H7 (cell line): Measurements from ENCODE around the gene MLXIP. TPM values are rescaled to one million over a fixed set of nuclear protein-coding genes. Genes with fewer than 3 reads are reported as not detected.
A peak's percentile ranks its signal among the peaks of the same experiment; 100 is the strongest.
"Not testable (repeated sequence)": the region's sequence is repeated elsewhere in the genome, so short reads cannot be mapped to it uniquely, and the experiment has no call there.

ENCODE experiments used
- DNase-seq: peaks from one replicate; pipeline ENCODE4 v3.0.0; 2012
- H3K27me3 ChIP-seq: 2 replicates; pipeline ENCODE4 v1.6.0; 2011; ENCODE audit warnings: mild to moderate bottlenecking, low read length; ENCODE audit not compliant: control insufficient read depth, insufficient read depth
- H3K36me3 ChIP-seq: replicated peaks from 2 replicates; pipeline ENCODE4 v1.5.1; 2011; ENCODE audit warnings: low read length; ENCODE audit not compliant: control insufficient read depth, insufficient read depth
- H3K4me3 ChIP-seq: 2 replicates; pipeline ENCODE4 v1.5.1; 2011; ENCODE audit warnings: low read depth, mild to moderate bottlenecking, control low read depth, low read length, moderate library complexity; ENCODE audit not compliant: insufficient read depth
- total RNA-seq: library from RNA; depleted of rRNA; stranded (reverse); fragments of >200 nt; shearing (Covaris generic); gene quantifications from 2 replicates; pipeline ENCODE4 v1.2.3, GENCODE V29; 2014

The MLXIP gene
- total RNA-seq, 1 experiment from 2014 or later = 49.8 TPM

DNA sequence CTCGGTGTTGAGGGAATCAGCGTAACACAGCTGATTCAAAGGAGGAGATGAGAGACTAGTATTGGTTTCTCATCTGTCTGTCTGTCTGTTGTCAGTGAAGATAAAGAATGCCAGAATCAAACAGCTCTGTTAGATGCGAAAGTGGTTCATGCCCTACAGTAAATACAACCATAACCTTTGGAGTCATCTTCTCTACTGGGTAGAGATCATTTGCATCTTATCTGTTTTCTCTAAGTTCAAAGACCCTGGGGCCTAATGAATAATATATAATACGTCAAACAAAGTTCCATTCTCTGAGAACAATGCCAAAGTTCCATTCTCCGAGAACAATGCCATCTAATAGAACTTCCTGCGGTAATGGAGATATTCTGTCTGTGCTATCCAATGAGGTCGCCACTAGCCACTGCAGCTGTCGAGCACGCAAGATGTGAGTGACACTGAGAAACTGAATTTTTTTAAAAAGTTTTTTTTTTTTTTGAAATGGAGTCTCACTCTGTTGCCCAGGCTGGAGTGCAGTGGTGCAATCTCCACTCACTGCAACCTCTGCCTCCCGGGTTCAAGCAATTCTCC, 88.9 kb downstream of the MLXIP start:
- H3K4me3 ChIP-seq = no peak overlapping the region
- no peaks in the 10 kb centered on the region for H3K36me3 ChIP-seq
- no peaks in the 10 kb centered on the region for H3K27me3 ChIP-seq
- DNase-seq = no peak

DNA sequence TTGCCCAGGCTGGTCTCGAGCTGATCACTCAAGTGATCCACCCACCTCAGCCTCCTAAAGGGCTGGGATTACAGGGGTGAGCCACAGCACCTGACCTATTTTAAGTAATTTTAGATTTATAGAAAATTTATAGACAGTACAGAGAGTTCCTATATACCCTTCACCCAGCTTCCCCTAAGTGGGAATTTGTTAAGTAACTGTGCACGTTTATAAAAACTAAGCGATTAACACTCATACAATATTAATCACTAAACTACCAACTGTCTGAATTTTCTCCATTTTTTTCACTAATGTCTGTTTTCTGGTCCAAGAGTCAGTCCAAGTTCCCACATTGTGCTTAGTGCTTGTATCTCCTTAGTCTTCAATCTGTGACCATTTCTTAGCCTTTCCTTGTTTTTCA, 89.9 kb downstream of the MLXIP start:
- H3K4me3 ChIP-seq = no peak overlapping the region
- no peaks in the 10 kb centered on the region for H3K27me3 ChIP-seq
- no peak for DNase-seq
- H3K36me3 ChIP-seq = no peaks in the 10 kb centered on the region

DNA sequence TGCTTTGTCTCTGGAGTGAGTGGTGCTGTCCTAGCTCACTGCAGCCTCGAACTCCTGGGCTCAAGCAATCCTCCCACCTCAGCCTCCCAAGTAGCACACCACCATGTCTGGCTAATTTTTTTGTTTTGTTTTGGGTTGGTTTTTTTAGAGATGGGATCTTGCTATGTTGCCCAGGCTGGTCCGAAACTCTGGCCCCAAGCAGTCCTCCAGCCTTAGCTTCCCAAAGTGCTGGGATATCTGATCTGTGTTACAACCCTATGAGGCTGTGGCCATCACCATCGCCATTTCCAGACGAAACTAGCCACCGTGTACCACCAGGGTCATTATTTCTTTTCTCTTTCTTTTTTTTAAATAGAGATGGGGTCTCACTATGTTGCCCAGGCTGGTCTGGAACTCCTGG, 92.8 kb downstream of the MLXIP start:
- Histone ChIP-seq H3K27me3 (no peaks in the 10 kb centered on the region), H3K4me3 (no peak overlapping the region), H3K36me3 (no peaks in the 10 kb centered on the region)
- DNase-seq = no peak

DNA sequence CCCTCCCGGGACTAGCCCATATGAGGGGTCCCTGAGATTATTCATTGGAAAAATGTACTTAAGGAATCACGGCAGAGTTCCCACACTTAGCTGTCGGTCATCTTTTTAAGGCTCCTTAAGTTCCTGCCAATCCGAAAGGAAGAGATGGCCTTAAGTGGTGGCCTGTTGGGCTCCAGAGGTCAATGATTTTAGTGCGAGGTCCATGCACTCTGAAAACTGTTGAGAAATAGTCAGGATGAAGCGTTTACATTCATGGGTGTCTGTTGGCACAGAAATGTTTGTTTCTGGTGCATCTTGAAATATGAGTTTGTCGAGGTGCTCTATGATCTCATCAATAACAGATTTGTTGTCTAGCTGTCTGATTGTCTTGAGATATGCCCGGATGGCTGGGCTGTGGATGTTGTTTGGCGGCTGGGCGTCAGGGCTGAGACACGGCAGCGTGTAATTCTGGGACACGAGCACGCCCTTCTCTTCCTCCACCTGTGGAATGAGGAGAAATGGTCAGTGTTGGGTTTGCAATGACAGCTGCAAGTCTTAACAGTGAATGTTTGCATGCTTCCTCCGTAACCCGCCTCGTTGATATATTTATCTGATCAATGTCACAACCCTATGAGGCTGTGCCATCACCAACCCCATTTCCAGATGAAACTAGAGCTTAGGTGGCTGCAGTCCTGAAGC, 93.8 kb downstream of the MLXIP start:
- Histone ChIP-seq H3K36me3 (no peaks in the 10 kb centered on the region), H3K27me3 (no peaks in the 10 kb centered on the region), H3K4me3 (no peak overlapping the region)
- DNase-seq = no peak

DNA sequence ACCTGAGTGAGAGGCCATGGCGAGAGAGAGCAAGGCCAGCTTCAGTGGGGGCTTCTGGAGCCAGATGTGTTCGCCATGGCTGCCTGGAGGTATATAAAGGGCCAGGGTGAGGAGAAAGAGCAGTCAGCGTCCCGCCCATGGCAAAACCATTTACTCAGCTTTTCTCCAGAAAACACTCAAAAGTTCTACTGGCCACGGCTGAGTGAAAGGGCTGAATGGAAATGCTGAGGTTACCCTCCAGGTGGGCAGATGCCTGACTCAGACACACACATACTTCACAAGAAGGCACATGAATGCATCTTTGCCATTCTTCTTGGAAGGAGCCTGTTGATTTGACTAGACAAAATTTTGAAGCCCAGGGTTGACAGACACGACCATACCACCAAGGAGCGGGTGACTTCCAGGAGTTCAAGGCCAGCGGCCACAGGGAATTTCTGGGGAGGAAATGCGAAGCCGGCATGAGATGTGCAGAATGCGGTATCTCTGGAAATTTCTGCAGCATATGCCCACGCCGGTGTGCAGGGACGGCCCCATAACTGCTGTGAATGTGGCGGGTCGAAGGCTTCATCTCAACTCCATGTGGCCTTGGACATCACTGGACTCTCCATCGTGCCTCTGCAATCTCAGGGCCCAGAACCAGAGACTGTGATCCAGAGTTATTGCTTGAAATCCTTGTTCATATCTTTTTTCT, 95.7 kb downstream of the MLXIP start, which contains the start of gene IL31:
Gene IL31, minus strand, starts transcription at position 67 of the 691 bp plus-strand sequence. Its CDS starts 49 bp downstream, at position 18.
- no peaks in the 10 kb centered on the region for H3K27me3 ChIP-seq

DNA sequence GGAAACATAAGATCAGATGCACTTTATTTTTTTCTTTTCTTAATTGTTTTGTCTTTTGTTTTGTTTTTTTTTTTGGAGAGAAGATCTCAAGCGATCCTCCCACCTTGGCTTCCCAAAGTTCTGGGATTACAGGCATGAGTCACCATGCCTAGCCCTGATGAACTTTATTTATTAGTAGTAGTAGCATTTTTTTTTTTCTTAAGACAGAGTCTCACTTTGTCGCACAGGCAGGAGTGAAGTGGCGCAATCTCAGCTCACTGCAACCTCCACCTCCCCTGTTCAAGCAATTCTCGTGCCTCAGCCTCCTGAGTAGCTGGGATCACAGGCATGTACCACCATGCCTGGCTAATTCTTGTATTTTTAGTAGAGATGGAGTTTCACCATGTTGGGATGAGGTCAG, 97.9 kb downstream of the MLXIP start:
- H3K4me3 ChIP-seq, DNase-seq, H3K36me3 ChIP-seq, H3K27me3 ChIP-seq: not testable (repeated sequence)

More for the DNA sequence above, 95.7 kb downstream of the MLXIP start, which contains the start of gene IL31:
- no peak for DNase-seq
- Histone ChIP-seq H3K36me3 (no peaks in the 10 kb centered on the region), H3K4me3 (no peak within 1 kb of the TSS)

DNA sequence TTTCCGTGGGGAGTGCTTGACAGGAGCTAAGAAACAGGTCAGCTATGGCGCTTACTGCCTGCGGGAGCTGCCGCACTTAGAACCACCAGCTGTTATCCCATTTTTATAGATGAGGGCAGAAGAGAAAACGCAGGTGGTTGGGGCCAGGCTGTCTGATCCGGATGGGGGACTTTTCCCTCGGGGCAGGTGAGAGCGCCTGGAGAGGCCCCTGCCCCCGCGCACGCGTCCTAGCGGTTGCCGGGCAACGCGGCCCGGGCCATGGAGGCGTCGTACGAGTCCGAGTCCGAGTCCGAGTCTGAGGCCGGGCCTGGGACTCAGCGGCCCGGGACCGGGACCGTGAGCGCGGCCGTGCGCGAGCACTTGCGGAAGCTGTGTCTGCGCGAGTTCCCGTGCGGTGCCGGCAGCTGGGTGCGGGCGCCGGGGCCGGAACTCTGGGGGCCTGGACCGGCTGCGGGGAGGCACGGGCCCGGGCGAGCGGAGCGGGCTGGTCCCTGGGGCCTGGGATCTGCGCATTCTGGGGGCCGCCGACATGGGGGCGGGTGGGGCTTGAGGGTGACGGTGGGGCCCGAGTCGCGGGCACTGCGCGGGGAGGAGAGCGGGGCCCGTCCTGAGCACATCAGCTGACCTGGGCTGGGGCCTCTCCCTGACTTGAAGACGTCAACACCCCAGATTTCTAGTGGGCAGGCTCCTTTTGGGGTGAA, 104.5 kb downstream of the MLXIP start, which contains the start of gene LRRC43:
Gene LRRC43, plus strand, starts transcription at position 237 of the 701 bp plus-strand sequence. Its CDS starts 22 bp downstream, at position 259.
- Histone ChIP-seq H3K36me3 (no peaks in the 10 kb centered on the region), H3K4me3 (peak within 1 kb of the TSS; percentile 62), H3K27me3 (peaks cover 11% of the 10 kb centered on the region)
- DNase-seq = peak; percentile 95

DNA sequence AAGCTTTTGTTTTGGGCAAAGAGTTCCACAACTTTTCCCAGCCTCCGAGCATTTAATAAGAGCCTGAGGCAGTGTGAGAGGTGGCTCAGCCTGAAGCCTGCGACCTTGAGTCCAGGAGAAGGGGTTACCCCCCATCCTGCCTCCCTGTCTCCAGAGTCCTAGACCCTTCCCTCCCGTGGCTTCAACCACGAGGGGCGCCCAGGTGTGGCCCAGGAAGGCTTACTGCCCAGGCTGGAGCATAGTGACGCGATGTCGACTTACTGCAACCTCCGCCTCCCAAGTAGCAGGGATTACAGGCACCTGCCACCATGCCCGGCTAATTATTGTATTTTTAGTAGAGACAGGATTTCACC, 105.0 kb downstream of the MLXIP start:
- H3K36me3 ChIP-seq = no peaks in the 10 kb centered on the region
- DNase-seq = peak; percentile 68
- peaks cover 11% of the 10 kb centered on the region for H3K27me3 ChIP-seq
- peak overlapping the region; percentile 62 for H3K4me3 ChIP-seq

DNA sequence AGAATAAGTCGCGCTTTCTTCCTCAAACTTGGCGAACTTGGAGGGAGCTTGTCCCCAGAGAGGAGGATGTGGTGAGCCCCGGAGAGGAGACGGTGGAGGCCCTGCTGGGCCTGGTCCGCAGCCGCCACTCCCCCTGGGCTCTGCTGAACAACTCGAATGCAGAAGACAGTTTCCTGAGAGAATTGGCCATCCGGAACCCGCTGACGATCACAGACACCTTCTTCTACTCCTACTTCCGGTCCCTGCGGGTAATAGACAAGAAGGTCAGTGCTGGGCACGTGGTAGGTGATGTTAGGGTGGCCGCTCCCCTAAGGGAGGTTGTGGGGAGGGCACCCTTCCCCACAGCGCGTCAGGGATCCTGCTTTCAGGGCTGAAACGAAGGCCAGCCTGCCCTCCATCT, 106.0 kb downstream of the MLXIP start:
- no peak for DNase-seq
- H3K27me3 ChIP-seq = peaks cover 11% of the 10 kb centered on the region
- no peak overlapping the region for H3K4me3 ChIP-seq
- H3K36me3 ChIP-seq = no peaks in the 10 kb centered on the region

DNA sequence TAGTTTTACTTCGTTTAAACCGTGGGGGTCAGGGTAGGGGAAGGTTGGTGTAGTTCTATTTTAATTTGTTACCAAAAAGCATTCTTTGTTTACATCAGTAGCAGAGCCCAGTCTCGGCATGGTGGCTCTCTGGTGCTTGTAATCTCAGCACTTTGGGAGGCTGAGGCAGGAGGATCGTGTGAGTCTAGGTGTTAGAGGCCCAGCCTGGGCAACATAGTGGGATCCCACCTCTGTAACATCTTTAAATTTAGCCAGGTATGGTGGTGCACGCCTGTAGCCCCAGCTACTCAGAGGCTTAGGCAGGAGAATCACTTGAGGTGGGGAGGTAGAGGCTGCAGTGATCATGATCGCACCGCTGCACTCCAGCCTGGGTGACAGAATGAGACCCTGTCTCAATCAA, 106.5 kb downstream of the MLXIP start:
- H3K27me3 ChIP-seq = peaks cover 11% of the 10 kb centered on the region
- DNase-seq = no peak
- no peaks in the 10 kb centered on the region for H3K36me3 ChIP-seq
- no peak overlapping the region for H3K4me3 ChIP-seq

DNA sequence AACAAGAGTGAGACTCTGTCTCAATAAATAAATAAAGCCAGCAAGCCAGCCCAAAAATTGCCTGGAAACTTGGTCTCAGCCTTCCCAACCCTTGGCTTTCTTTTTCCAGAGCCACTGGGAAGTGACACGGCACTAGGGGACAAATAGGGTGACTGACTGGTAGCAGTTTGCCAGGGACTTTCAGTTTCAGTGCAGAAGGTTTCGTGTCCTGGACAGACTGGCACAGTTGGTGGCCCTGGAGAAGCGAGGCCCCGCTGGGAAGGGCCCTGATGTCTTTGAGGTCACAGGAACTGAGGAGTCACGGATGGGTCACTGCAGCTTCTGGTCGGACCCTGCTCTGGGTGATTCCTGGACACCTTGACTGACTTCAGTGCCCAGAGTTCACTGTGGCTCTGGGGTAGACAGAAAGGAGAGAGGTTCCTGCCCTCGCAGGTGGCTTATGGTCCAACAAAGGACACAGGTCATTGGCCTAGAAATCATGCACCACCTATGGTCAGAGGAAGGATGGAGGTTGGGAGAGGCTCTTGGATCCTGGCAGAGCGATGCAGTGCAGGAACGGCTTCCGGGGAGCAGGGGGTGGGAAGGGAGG, 107.0 kb downstream of the MLXIP start:
- H3K36me3 ChIP-seq = no peaks in the 10 kb centered on the region
- no peak for DNase-seq
- no peak overlapping the region for H3K4me3 ChIP-seq
- H3K27me3 ChIP-seq = peaks cover 11% of the 10 kb centered on the region

DNA sequence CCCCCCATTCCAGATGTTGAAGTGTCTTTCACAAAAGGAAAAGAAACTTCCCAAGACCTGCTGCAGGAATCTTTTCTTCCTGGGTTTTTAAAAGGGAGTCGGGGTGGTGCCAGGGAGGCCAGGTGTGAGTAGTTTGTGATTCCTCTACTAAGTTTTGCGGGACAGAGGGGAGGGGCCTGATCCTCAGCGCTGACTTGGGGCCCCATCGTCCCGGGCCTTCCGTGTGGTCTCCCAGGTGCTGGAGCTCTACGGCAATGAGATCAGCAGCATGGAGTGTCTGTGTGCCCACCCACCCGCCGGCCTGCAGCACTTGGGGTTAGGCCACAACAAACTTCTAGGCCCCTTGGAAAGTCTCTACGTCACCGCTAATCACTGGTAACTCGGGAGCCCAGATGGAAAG, 108.9 kb downstream of the MLXIP start:
- no peak overlapping the region for H3K4me3 ChIP-seq
- H3K36me3 ChIP-seq = no peaks in the 10 kb centered on the region
- DNase-seq = peak; percentile 68
- peaks cover 11% of the 10 kb centered on the region for H3K27me3 ChIP-seq

DNA sequence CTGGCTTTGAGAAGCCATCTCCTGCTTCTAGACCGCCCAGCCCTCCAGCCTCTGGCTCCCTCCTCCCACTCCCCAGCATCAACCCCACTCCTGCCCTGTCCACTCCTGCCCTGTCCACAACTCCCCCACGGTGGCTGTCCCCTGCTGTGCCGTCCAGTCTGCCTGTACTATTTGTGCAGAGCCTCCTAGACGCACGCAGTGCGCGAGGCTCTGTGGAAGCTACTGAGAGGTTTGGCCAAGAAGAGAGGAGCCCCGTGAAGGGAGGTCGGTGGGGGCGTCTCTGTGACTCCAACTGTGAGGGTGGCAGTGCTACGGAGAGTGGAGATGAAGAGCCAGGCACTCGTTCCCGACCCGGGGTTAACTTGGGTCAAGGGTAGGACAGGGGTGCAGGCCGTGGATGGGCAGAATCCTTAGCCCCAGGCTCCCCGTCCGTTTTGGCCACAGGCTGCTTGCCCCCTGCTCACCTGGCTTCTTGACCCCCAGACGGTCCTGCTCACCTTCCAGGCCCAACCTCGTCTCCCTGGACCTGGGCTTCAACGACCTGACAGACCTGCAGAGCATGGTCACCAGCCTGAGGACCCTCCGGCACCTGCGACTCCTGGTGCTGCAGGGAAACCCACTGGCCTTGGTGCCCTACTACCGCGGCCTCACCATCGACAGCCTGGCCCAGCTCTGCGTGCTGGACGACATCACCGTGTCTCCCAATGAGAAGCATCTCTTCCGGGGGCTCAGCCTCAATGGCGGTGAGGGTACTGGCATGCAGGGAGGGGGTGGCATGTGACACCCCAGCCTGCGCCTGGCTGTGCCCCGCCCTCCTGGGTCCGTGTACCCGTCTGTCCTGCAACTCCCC, 111.3 kb downstream of the MLXIP start:
- no peak for DNase-seq
- Histone ChIP-seq H3K36me3 (no peaks in the 10 kb centered on the region), H3K4me3 (no peak overlapping the region), H3K27me3 (no peaks in the 10 kb centered on the region; the same call in 1 of the 2 replicates)
